HEK293 (cell line): ENCODE results near the gene SCUBE1.

Experiments used
- CTCF ChIA-PET: fragments of 350-600 bp; formaldehyde crosslinking; extraction: SDS; loops from one replicate; lab custom pipeline; 2021; ENCODE audit warnings: antibody characterized with exemption; lab: Yijun Ruan, JAX
- POLR2A ChIA-PET: fragments of 300-600 bp; formaldehyde crosslinking; extraction: SDS; loops from one replicate; lab custom pipeline; 2020; ENCODE audit warnings: antibody characterized with exemption, inconsistent platforms; lab: Yijun Ruan, JAX
- H3K27ac ChIP-seq: fragments of 200-500 bp; sonication (Bioruptor generic); 2 replicates; pipeline ENCODE4 v1.5.1; 2014; ENCODE audit warnings: low read depth, low read length, control low read depth, inconsistent platforms; ENCODE audit errors: extremely low read depth
- H3K36me3 ChIP-seq, 2 experiments: fragments of 200-500 bp in 1 of 2; sonication (Bioruptor generic) in 1 of 2; 1 replicate in 1 of 2; 2 replicates in 1 of 2; pipeline ENCODE4 v1.5.1; 2014 to 2017; ENCODE audit warnings: inconsistent platforms in 2 of 2, low read length in 2 of 2; ENCODE audit not compliant: control insufficient read depth in 2 of 2, insufficient read depth in 1 of 2
- H3K4me1 ChIP-seq: fragments of 200-500 bp; sonication (Bioruptor generic); 2 replicates; pipeline ENCODE4 v1.5.1; 2014; ENCODE audit warnings: mild to moderate bottlenecking, low read length, inconsistent platforms; ENCODE audit not compliant: control insufficient read depth, insufficient read depth
- H3K4me3 ChIP-seq: 2 replicates; pipeline ENCODE4 v1.5.1; 2011; ENCODE audit warnings: low read depth, mild to moderate bottlenecking, control low read depth, low read length, moderate library complexity
- H3K9me3 ChIP-seq: fragments of 200-500 bp; sonication (Bioruptor generic); 2 replicates; pipeline ENCODE4 v1.5.1; 2014; ENCODE audit warnings: low read depth, low read length, inconsistent platforms; ENCODE audit not compliant: control insufficient read depth, insufficient read depth
- GLIS1 ChIP-seq: fragments of 450-650 bp; formaldehyde crosslinking; IDR thresholded peaks from 2 replicates; pipeline ENCODE4 v1.5.1; 2016; ENCODE audit warnings: missing biosample characterization, missing genetic modification characterization
- HOXC10 ChIP-seq: sonication (generic); formaldehyde crosslinking; IDR thresholded peaks from 2 replicates; pipeline ENCODE4 v1.8.1; 2023; ENCODE audit warnings: mild to moderate bottlenecking, missing genetic modification reagents
- IKZF3 ChIP-seq: fragments of 450-650 bp; IDR thresholded peaks from 2 replicates; pipeline ENCODE4 v1.5.0; 2018; ENCODE audit warnings: missing biosample characterization, mild to moderate bottlenecking, missing genetic modification characterization, moderate library complexity
- KLF1 ChIP-seq: fragments of 450-650 bp; formaldehyde crosslinking; IDR thresholded peaks from 2 replicates; pipeline ENCODE4 v1.5.1; 2016; ENCODE audit warnings: missing biosample characterization, missing genetic modification characterization
- SCRT2 ChIP-seq: fragments of 450-650 bp; formaldehyde crosslinking; IDR thresholded peaks from 2 replicates; pipeline ENCODE4 v1.5.1; 2016; ENCODE audit warnings: missing biosample characterization, missing genetic modification characterization
- SP7 ChIP-seq: fragments of 450-650 bp; formaldehyde crosslinking; IDR thresholded peaks from 2 replicates; pipeline ENCODE4 v1.5.1; 2016; ENCODE audit warnings: missing biosample characterization, missing genetic modification characterization
- WT1 ChIP-seq: fragments of 450-650 bp; formaldehyde crosslinking; IDR thresholded peaks from 2 replicates; pipeline ENCODE4 v1.5.1; 2016; ENCODE audit warnings: missing biosample characterization, missing genetic modification characterization
- YY2 ChIP-seq: fragments of 450-650 bp; formaldehyde crosslinking; IDR thresholded peaks from 2 replicates; pipeline ENCODE4 v1.5.1; 2016; ENCODE audit warnings: missing biosample characterization, missing genetic modification characterization
- ZBTB21 ChIP-seq: fragments of 450-650 bp; formaldehyde crosslinking; IDR thresholded peaks from 2 replicates; pipeline ENCODE4 v1.5.1; 2017; ENCODE audit warnings: missing biosample characterization, missing genetic modification characterization
- ZFHX2 ChIP-seq: fragments of 450-650 bp; formaldehyde crosslinking; conservative IDR thresholded peaks from 2 replicates; pipeline ENCODE4 v1.5.1; 2016; ENCODE audit warnings: missing biosample characterization, missing genetic modification characterization
- ZFP3 ChIP-seq: fragments of 450-650 bp; formaldehyde crosslinking; IDR thresholded peaks from 2 replicates; pipeline ENCODE4 v1.5.1; 2016; ENCODE audit warnings: low read depth, missing biosample characterization, missing genetic modification characterization
- ZIC2 ChIP-seq: fragments of 450-650 bp; formaldehyde crosslinking; IDR thresholded peaks from 2 replicates; pipeline ENCODE4 v1.5.1; 2016; ENCODE audit warnings: missing biosample characterization, missing genetic modification characterization
- ZNF112 ChIP-seq: fragments of 450-650 bp; formaldehyde crosslinking; IDR thresholded peaks from 2 replicates; pipeline ENCODE4 v1.5.0; 2017; ENCODE audit warnings: missing biosample characterization, missing genetic modification characterization
- ZNF140 ChIP-seq: fragments of 450-650 bp; formaldehyde crosslinking; IDR thresholded peaks from 2 replicates; pipeline ENCODE4 v1.5.1; 2016; ENCODE audit warnings: missing biosample characterization, missing genetic modification characterization
- ZNF174 ChIP-seq: fragments of 450-650 bp; formaldehyde crosslinking; IDR thresholded peaks from 2 replicates; pipeline ENCODE4 v1.5.0; 2017; ENCODE audit warnings: missing biosample characterization, mild to moderate bottlenecking, missing genetic modification characterization
- ZNF2 ChIP-seq: fragments of 450-650 bp; formaldehyde crosslinking; IDR thresholded peaks from 2 replicates; pipeline ENCODE4 v1.5.1; 2016; ENCODE audit warnings: missing biosample characterization, missing genetic modification characterization
- ZNF24 ChIP-seq: fragments of 450-650 bp; formaldehyde crosslinking; IDR thresholded peaks from 2 replicates; pipeline ENCODE4 v1.5.1; 2016; ENCODE audit warnings: missing biosample characterization, missing genetic modification characterization
- ZNF302 ChIP-seq: fragments of 450-650 bp; formaldehyde crosslinking; IDR thresholded peaks from 2 replicates; pipeline ENCODE4 v1.5.1; 2016; ENCODE audit warnings: missing biosample characterization, missing genetic modification characterization, low read depth
- ZNF324 ChIP-seq: fragments of 450-650 bp; formaldehyde crosslinking; IDR thresholded peaks from 2 replicates; pipeline ENCODE4 v1.5.1; 2016; ENCODE audit warnings: missing biosample characterization, missing genetic modification characterization
- ZNF341 ChIP-seq: fragments of 450-650 bp; formaldehyde crosslinking; IDR thresholded peaks from 2 replicates; pipeline ENCODE4; 2016; ENCODE audit warnings: low read depth, missing biosample characterization, missing genetic modification characterization
- ZNF544 ChIP-seq: fragments of 450-650 bp; formaldehyde crosslinking; IDR thresholded peaks from 2 replicates; pipeline ENCODE4 v1.5.0; 2017; ENCODE audit warnings: missing biosample characterization, missing genetic modification characterization
- ZNF600 ChIP-seq: fragments of 450-650 bp; formaldehyde crosslinking; IDR thresholded peaks from 2 replicates; pipeline ENCODE4 v1.5.1; 2016; ENCODE audit warnings: missing biosample characterization, missing genetic modification characterization
- ZNF621 ChIP-seq: fragments of 450-650 bp; formaldehyde crosslinking; IDR thresholded peaks from 2 replicates; pipeline ENCODE4 v1.5.1; 2017; ENCODE audit warnings: missing biosample characterization, missing genetic modification characterization
- ZNF639 ChIP-seq: fragments of 450-650 bp; formaldehyde crosslinking; IDR thresholded peaks from 2 replicates; pipeline ENCODE4 v1.5.1; 2016; ENCODE audit warnings: missing biosample characterization, missing genetic modification characterization
- ZNF777 ChIP-seq: fragments of 450-650 bp; formaldehyde crosslinking; IDR thresholded peaks from 2 replicates; pipeline ENCODE4 v1.5.1; 2017; ENCODE audit warnings: missing biosample characterization, missing genetic modification characterization, borderline replicate concordance
- ZNF791 ChIP-seq: fragments of 450-650 bp; formaldehyde crosslinking; IDR thresholded peaks from 2 replicates; pipeline ENCODE4 v1.5.1; 2016; ENCODE audit warnings: missing biosample characterization, missing genetic modification characterization
- TF ChIP-seq, protein P1 (sequence below): fragments of 450-650 bp; formaldehyde crosslinking; IDR thresholded peaks from 2 replicates; pipeline ENCODE4 v1.5.1; 2016; ENCODE audit warnings: missing biosample characterization, missing genetic modification characterization, low read depth
- TF ChIP-seq, protein P2 (sequence below): fragments of 450-650 bp; formaldehyde crosslinking; IDR thresholded peaks from 2 replicates; pipeline ENCODE4 v1.5.1; 2016; ENCODE audit warnings: missing biosample characterization, missing genetic modification characterization
- TF ChIP-seq, protein P3 (sequence below): fragments of 450-650 bp; formaldehyde crosslinking; IDR thresholded peaks from 2 replicates; pipeline ENCODE4 v1.5.1; 2016; ENCODE audit warnings: missing biosample characterization, missing genetic modification characterization, borderline replicate concordance
- TF ChIP-seq, protein P4 (sequence below): fragments of 450-650 bp; formaldehyde crosslinking; IDR thresholded peaks from 2 replicates; pipeline ENCODE4 v1.5.1; 2017; ENCODE audit warnings: missing biosample characterization, missing genetic modification characterization

Gene SCUBE1

GRCh38 chr22:43276321-43276720, 66.9 kb downstream of the SCUBE1 start (continued):
- no peak for TF ChIP-seq ZNF341
- TF ChIP-seq ZNF544 (tag by site-specific recombination) = no peak
- TF ChIP-seq ZNF621 (tag by site-specific recombination) = no peak
- TF ChIP-seq, protein P1, sequence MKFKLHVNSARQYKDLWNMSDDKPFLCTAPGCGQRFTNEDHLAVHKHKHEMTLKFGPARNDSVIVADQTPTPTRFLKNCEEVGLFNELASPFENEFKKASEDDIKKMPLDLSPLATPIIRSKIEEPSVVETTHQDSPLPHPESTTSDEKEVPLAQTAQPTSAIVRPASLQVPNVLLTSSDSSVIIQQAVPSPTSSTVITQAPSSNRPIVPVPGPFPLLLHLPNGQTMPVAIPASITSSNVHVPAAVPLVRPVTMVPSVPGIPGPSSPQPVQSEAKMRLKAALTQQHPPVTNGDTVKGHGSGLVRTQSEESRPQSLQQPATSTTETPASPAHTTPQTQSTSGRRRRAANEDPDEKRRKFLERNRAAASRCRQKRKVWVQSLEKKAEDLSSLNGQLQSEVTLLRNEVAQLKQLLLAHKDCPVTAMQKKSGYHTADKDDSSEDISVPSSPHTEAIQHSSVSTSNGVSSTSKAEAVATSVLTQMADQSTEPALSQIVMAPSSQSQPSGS (tag by site-specific recombination) = no peak
- no peak for TF ChIP-seq ZNF302 (tag by site-specific recombination)
- TF ChIP-seq ZNF140 = no peak
- no peak for TF ChIP-seq HOXC10 (CRISPR knock-in tag)
- TF ChIP-seq, all 188 proteins: peak for 0

GRCh38 chr22:43275545-43276317, 67.4 kb downstream of the SCUBE1 start:
- ChIA-PET CTCF (interaction anchor here (0.6 to 11.3 kb wide), 8 partner anchors 9 to 113 kb away, joined by 3 to 318 read pairs (median 8); partner anchors contain the start of gene SCUBE1), POLR2A (no interaction called here)
- H3K4me3 ChIP-seq = no peak overlapping the region
- peaks cover 13% of the 10 kb centered on the region for H3K4me1 ChIP-seq
- H3K9me3 ChIP-seq = no peaks in the 10 kb centered on the region
- H3K27ac ChIP-seq = no peak overlapping the region
- no peaks in the 10 kb centered on the region for H3K36me3 ChIP-seq
- peak; percentile 31; the same call in 1 of the 2 replicates for TF ChIP-seq ZBTB21
- peak; percentile 99 for TF ChIP-seq SP7
- TF ChIP-seq ZIC2 (tag by site-specific recombination) = peak; percentile 89
- TF ChIP-seq, protein P2, sequence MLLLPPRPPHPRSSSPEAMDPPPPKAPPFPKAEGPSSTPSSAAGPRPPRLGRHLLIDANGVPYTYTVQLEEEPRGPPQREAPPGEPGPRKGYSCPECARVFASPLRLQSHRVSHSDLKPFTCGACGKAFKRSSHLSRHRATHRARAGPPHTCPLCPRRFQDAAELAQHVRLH = no peak
- TF ChIP-seq SCRT2 (tag by site-specific recombination) = peak; percentile 96
- peak; percentile 71 for TF ChIP-seq ZFHX2 (tag by site-specific recombination)
- 0 out of 2 replicates have a peak, but pooled peaks have one; percentile 13 for TF ChIP-seq YY2
- TF ChIP-seq, protein P3, sequence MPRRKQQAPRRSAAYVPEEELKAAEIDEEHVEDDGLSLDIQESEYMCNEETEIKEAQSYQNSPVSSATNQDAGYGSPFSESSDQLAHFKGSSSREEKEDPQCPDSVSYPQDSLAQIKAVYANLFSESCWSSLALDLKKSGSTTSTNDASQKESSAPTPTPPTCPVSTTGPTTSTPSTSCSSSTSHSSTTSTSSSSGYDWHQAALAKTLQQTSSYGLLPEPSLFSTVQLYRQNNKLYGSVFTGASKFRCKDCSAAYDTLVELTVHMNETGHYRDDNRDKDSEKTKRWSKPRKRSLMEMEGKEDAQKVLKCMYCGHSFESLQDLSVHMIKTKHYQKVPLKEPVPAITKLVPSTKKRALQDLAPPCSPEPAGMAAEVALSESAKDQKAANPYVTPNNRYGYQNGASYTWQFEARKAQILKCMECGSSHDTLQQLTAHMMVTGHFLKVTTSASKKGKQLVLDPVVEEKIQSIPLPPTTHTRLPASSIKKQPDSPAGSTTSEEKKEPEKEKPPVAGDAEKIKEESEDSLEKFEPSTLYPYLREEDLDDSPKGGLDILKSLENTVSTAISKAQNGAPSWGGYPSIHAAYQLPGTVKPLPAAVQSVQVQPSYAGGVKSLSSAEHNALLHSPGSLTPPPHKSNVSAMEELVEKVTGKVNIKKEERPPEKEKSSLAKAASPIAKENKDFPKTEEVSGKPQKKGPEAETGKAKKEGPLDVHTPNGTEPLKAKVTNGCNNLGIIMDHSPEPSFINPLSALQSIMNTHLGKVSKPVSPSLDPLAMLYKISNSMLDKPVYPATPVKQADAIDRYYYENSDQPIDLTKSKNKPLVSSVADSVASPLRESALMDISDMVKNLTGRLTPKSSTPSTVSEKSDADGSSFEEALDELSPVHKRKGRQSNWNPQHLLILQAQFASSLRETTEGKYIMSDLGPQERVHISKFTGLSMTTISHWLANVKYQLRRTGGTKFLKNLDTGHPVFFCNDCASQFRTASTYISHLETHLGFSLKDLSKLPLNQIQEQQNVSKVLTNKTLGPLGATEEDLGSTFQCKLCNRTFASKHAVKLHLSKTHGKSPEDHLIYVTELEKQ (tag by site-specific recombination) = peak; percentile 91; the same call in 1 of the 2 replicates
- TF ChIP-seq ZNF324 (tag by site-specific recombination) = 0 out of 2 replicates have a peak, but pooled peaks have one; percentile 21
- TF ChIP-seq ZNF600 = peak; percentile 99
- peak; percentile 98 for TF ChIP-seq WT1 (tag by site-specific recombination)
- TF ChIP-seq KLF1 (tag by site-specific recombination) = peak; percentile 80
- TF ChIP-seq ZNF791 (tag by site-specific recombination) = no peak
- peak; percentile 62; the same call in 1 of the 2 replicates for TF ChIP-seq IKZF3 (tag by site-specific recombination)
- TF ChIP-seq ZNF174 = no peak
- peak; percentile 56; the same call in 1 of the 2 replicates for TF ChIP-seq ZNF2 (tag by site-specific recombination)
- TF ChIP-seq, protein P4, sequence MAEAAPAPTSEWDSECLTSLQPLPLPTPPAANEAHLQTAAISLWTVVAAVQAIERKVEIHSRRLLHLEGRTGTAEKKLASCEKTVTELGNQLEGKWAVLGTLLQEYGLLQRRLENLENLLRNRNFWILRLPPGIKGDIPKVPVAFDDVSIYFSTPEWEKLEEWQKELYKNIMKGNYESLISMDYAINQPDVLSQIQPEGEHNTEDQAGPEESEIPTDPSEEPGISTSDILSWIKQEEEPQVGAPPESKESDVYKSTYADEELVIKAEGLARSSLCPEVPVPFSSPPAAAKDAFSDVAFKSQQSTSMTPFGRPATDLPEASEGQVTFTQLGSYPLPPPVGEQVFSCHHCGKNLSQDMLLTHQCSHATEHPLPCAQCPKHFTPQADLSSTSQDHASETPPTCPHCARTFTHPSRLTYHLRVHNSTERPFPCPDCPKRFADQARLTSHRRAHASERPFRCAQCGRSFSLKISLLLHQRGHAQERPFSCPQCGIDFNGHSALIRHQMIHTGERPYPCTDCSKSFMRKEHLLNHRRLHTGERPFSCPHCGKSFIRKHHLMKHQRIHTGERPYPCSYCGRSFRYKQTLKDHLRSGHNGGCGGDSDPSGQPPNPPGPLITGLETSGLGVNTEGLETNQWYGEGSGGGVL = peak; percentile 92
- TF ChIP-seq ZNF24 (tag by site-specific recombination) = peak; percentile 79
- peak; percentile 98 for TF ChIP-seq ZFP3
- TF ChIP-seq ZNF777 (tag by site-specific recombination) = no peak; the same call in 1 of the 2 replicates
- TF ChIP-seq ZNF639 (tag by site-specific recombination) = peak; percentile 70
- TF ChIP-seq ZNF112 = no peak
- TF ChIP-seq GLIS1 (tag by site-specific recombination) = peak; percentile 100
